Right cardiac atrium (tissue), 5 donors: ENCODE measurements around the gene NPM1. TPM values are rescaled to one million over a fixed set of nuclear protein-coding genes. Genes with fewer than 3 reads are reported as not detected.

Experiments used
- ATAC-seq, 2 donors: fragments of 200-7000 bp; cut with Tn5 transposase; one replicate each; pipeline versions ENCODE4 v1.8.0 to v1.9.1; 2020; ENCODE audit warnings: moderate library complexity in 2 of 2, mild to moderate bottlenecking in 1 of 2
- DNase-seq, 3 donors: peaks; one replicate each; pipeline ENCODE4 v3.0.0-alpha.2; 2020
- H3K27ac ChIP-seq: one replicate; pipeline ENCODE4 v1.5.1; 2013; ENCODE audit warnings: mild to moderate bottlenecking, low read length, control low read depth, moderate library complexity
- H3K27me3 ChIP-seq: one replicate; pipeline ENCODE4 v1.6.1; 2013; ENCODE audit not compliant: control insufficient read depth, insufficient read depth
- H3K4me1 ChIP-seq: one replicate; pipeline ENCODE4 v1.6.1; 2013; ENCODE audit warnings: low read length; ENCODE audit not compliant: control insufficient read depth, insufficient read depth
- H3K4me3 ChIP-seq: one replicate; pipeline ENCODE4 v1.5.1; 2013; ENCODE audit warnings: low read length, control low read depth
- H3K9me3 ChIP-seq: one replicate; pipeline ENCODE4 v1.6.1; 2013; ENCODE audit warnings: low read length; ENCODE audit not compliant: control insufficient read depth
- WGBS: extraction: QIAGEN DNeasy Blood & Tissue Kit; methylation state at CpG from one replicate; pipeline ENCODE4 v1.1.7; 2013; 5-methylcytosine and 5-hydroxymethylcytosine counted together
- intact Hi-C, 4 donors: fragments of 100-400 bp; cut with DNase I; formaldehyde crosslinking; loops; one replicate each; pipeline versions ENCODE4 v1.11.0 to v1.14.0; 2022 to 2023
- polyA plus RNA-seq: library from polyadenylated mRNA; stranded (reverse); fragments of 200-250 nt; gene quantifications from one replicate; pipeline ENCODE4 v1.2.3, GENCODE V29; 2013
- total RNA-seq, 4 donors: library from RNA; stranded (reverse); fragmentation: NEBNext Ultra II Directional; extraction: Animal tissue kit (Norgen Biotek cat#: 25700); gene quantifications; one replicate each; pipeline ENCODE4 v1.2.1, GENCODE V29; 2021
- donor health status: healthy with polysubstance abuse.
- donor health status: DM: no; HTN: yes; CAD: no.
- donor health status: DM: no; HTN: no; CAD: no.
- donor health status: DM: no; HTN: yes; CAD: no; lungs with severe emphysema.
- donor health status: DM: yes; HTN: yes; CAD: no.

The NPM1 gene
- total and polyA plus RNA-seq, 5 donors = 355 to 887 (median 475) TPM

- H3K4me1 ChIP-seq = no peaks in the 10 kb centered on the region
- ATAC-seq (no peak), DNase-seq (no peak)
- H3K4me3 ChIP-seq = no peak overlapping the region
- intact Hi-C loops = loop anchor here (10.0 kb wide), 3 partner anchors 196 to 426 kb away; no protein-coding TSS in a partner anchor
- H3K9me3 ChIP-seq = no peaks in the 10 kb centered on the region
- H3K27me3 ChIP-seq = no peaks in the 10 kb centered on the region
- H3K27ac ChIP-seq = no peak overlapping the region
- WGBS = 90% methylated on average over 16 of the region's 16 CpGs
Observed at GRCh38 chr5:171428809-171429542, 41.3 kb downstream of the NPM1 start.

- Histone ChIP-seq H3K27me3 (no peaks in the 10 kb centered on the region), H3K4me1 (no peaks in the 10 kb centered on the region), H3K27ac (no peak overlapping the region), H3K9me3 (no peaks in the 10 kb centered on the region), H3K4me3 (no peak overlapping the region)
- no peak for DNase-seq
- intact Hi-C loops = loop anchor here (10.0 kb wide), 3 partner anchors 195 to 425 kb away; no protein-coding TSS in a partner anchor
- ATAC-seq = no peak
- 95% methylated on average over 4 of the region's 4 CpGs for WGBS
Observed at GRCh38 chr5:171429543-171429910, 41.9 kb downstream of the NPM1 start.

- 92% methylated on average over 7 of the region's 7 CpGs for WGBS
- Histone ChIP-seq H3K9me3 (no peaks in the 10 kb centered on the region), H3K27ac (no peak overlapping the region), H3K27me3 (no peaks in the 10 kb centered on the region), H3K4me1 (no peaks in the 10 kb centered on the region), H3K4me3 (no peak overlapping the region)
- DNase-seq (no peak), ATAC-seq (no peak)
- intact Hi-C loops = no loop called here
Observed at GRCh38 chr5:171431251-171431777, 43.7 kb downstream of the NPM1 start.

GRCh38 chr5:171432076-171432475 lies 44.4 kb downstream of the NPM1 start:
- no peak overlapping the region for H3K27ac ChIP-seq
- H3K9me3 ChIP-seq = no peaks in the 10 kb centered on the region
- no peak overlapping the region for H3K4me3 ChIP-seq
- no peak for ATAC-seq
- WGBS = 74% methylated on average over 8 of the region's 8 CpGs
- no peaks in the 10 kb centered on the region for H3K27me3 ChIP-seq
- intact Hi-C loops = no loop called here
- DNase-seq = no peak
- no peaks in the 10 kb centered on the region for H3K4me1 ChIP-seq

DNA sequence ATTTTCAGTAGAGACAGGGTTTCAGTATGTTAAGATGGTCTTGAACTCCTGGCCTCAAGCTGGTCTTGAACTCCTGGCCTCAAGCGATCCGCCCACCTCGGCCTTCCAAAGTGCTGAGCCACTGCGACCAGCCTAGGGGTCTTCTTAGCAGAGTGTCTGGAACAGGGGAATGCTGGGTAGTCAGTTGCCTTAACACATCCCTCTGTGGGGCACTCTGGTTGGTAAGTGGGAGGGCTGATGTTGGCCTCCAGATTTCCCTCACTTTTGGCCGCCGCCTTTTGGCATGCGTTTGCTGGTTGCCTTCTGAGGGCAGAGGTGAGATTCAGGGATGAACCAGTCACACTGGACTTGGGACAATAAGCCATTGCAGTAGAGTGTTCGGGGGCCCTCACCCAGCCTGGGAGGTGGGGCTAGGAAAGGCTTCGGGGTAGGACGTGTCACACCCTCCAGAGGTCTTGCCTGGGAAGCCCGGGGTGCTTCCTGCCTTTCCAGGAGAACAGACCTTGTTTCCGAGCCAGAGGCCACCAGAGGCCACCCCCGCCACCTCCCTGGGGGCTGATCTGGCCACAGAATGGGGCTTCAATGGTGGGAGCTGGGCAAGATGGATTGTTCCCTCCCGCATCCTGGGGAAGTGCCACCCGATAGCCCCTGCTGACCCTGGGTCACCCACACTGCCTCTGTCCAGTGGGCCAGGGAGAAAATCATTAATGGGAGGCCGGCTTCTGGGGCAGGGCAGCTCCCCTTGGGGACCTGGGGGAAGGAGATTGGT lies 45.1 kb downstream of the NPM1 start:
- intact Hi-C loops = no loop called here
- no peaks in the 10 kb centered on the region for H3K4me1 ChIP-seq
- no peak overlapping the region for H3K27ac ChIP-seq
- H3K4me3 ChIP-seq = no peak overlapping the region
- 79% methylated on average over 16 of the region's 16 CpGs for whole genome bisulfite sequencing
- no peaks in the 10 kb centered on the region for H3K27me3 ChIP-seq
- no peaks in the 10 kb centered on the region for H3K9me3 ChIP-seq
- DNase-seq (no peak), ATAC-seq (peak; percentile 25 to 67)

- intact Hi-C loops = no loop called here
- WGBS = 66% methylated on average over 6 of the region's 6 CpGs
- ATAC-seq (peak in 1 of 2 donors; percentile 41), DNase-seq (no peak)
- Histone ChIP-seq H3K4me1 (no peaks in the 10 kb centered on the region), H3K27me3 (no peaks in the 10 kb centered on the region), H3K27ac (no peak overlapping the region), H3K9me3 (no peaks in the 10 kb centered on the region), H3K4me3 (no peak overlapping the region)
Observed at GRCh38 chr5:171433352-171433698, 45.7 kb downstream of the NPM1 start.

GRCh38 chr5:171433982-171434676 lies 46.5 kb downstream of the NPM1 start:
- ATAC-seq (no peak), DNase-seq (no peak)
- no peaks in the 10 kb centered on the region for H3K9me3 ChIP-seq
- intact Hi-C loops = no loop called here
- H3K4me1 ChIP-seq = no peaks in the 10 kb centered on the region
- 90% methylated on average over 5 of the region's 5 CpGs for WGBS
- H3K4me3 ChIP-seq = no peak overlapping the region
- H3K27me3 ChIP-seq = no peaks in the 10 kb centered on the region
- H3K27ac ChIP-seq = no peak overlapping the region

GRCh38 chr5:171434874-171435273 lies 47.2 kb downstream of the NPM1 start:
- DNase-seq = no peak

DNA sequence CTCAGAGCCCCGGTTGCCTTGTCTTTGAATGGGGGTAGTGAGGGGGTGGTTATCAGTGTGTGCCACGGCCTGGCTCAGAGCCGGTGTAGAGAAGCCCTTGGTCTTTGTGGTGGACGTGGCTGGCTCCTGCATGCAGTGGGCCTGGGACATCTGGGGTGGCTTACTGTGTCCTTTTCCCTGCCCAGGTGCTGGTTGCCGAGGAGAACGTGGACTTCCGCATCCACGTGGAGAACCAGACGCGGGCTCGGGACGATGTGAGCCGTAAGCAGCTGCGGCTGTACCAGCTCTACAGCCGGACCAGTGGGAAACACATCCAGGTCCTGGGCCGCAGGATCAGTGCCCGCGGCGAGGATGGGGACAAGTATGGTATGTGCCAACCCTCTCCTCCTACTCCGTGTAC lies 48.3 kb downstream of the NPM1 start:
- Histone ChIP-seq H3K4me1 (peaks cover 2% of the 10 kb centered on the region), H3K27me3 (no peaks in the 10 kb centered on the region), H3K27ac (no peak overlapping the region), H3K4me3 (no peak overlapping the region), H3K9me3 (no peaks in the 10 kb centered on the region)
- intact Hi-C loops = no loop called here
- DNase-seq (no peak), ATAC-seq (no peak)
- 95% methylated on average over 20 of the region's 20 CpGs for WGBS

More at GRCh38 chr5:171434874-171435273, 47.2 kb downstream of the NPM1 start:
- Histone ChIP-seq H3K27ac (no peak overlapping the region), H3K4me3 (no peak overlapping the region), H3K27me3 (no peaks in the 10 kb centered on the region), H3K9me3 (no peaks in the 10 kb centered on the region), H3K4me1 (no peaks in the 10 kb centered on the region)
- 97% methylated on average over 4 of the region's 4 CpGs for WGBS
- intact Hi-C loops = no loop called here
- no peak for ATAC-seq

DNA sequence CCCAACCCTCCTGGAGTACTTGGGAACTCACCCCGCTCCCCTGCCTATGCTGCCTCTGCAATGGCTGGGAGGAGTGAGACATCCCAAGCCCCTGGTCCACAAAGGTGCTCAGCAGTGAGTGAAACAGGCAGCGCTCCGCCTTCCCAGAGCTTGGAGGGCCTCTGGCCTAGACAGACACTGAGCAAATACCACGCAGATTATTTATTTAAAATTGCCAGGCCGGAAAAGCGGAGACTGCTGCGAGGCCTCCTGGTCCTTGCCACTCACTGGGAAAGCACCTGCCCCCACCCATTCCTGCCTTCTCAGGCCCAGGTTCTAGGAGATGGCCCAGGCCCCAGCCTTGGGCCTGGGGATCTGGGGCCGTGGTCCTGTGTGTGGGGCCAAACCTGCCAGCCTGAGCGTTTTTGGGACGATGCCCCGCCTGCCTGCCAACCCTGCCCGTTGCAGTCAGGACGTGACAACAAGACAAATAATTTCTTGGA lies 49.2 kb downstream of the NPM1 start:
- Histone ChIP-seq H3K4me3 (no peak overlapping the region), H3K9me3 (no peaks in the 10 kb centered on the region), H3K4me1 (peaks cover 2% of the 10 kb centered on the region), H3K27ac (no peak overlapping the region), H3K27me3 (no peaks in the 10 kb centered on the region)
- DNase-seq (no peak), ATAC-seq (no peak)
- 88% methylated on average over 13 of the region's 13 CpGs for WGBS
- intact Hi-C loops = no loop called here
